Left lung (tissue), 10 donors: ENCODE results near the gene RPN2. TPM values are rescaled to one million over a fixed set of nuclear protein-coding genes. Genes with fewer than 3 reads are reported as not detected.

Experiments
- ATAC-seq: fragments of 200-7000 bp; cut with Tn5 transposase; one replicate; pipeline ENCODE4 v1.9.1; 2020; ENCODE audit warnings: moderate library complexity
- DNase-seq, 4 donors: peaks; one replicate each; pipeline ENCODE4 v3.0.0-alpha.2; 2013 to 2020
- H3K27ac ChIP-seq, 2 donors: fragments of 200-600 bp; sonication (generic) in 1 of 2; one replicate each; pipeline versions ENCODE4 v1.5.0 to v1.8.0; 2020 to 2021
- H3K27me3 ChIP-seq, 2 donors: fragments of 200-600 bp; sonication (generic) in 1 of 2; one replicate each; pipeline versions ENCODE4 v1.5.0 to v1.8.0; 2020 to 2021
- H3K36me3 ChIP-seq, 2 donors: fragments of 200-600 bp; sonication (generic) in 1 of 2; one replicate each; pipeline versions ENCODE4 v1.5.0 to v1.8.0; 2020 to 2021
- H3K4me1 ChIP-seq, 2 donors: fragments of 200-600 bp; one replicate each; pipeline ENCODE4 v1.8.0; 2021
- H3K4me3 ChIP-seq, 2 donors: fragments of 200-600 bp; sonication (generic) in 1 of 2; one replicate each; pipeline versions ENCODE4 v1.5.0 to v1.8.0; 2020 to 2021; ENCODE audit warnings: mild to moderate bottlenecking in 1 of 2
- H3K9me3 ChIP-seq, 2 donors: fragments of 200-600 bp; sonication (generic) in 1 of 2; one replicate each; pipeline versions ENCODE4 v1.5.0 to v1.8.0; 2020 to 2021
- intact Hi-C, 2 donors: fragments of 100-400 bp; cut with DNase I; formaldehyde crosslinking; loops; one replicate each; pipeline versions ENCODE4 v1.11.2 to v1.14.2; 2022
- polyA plus RNA-seq, 6 donors: library from polyadenylated mRNA; unstranded; fragments of 120-200 nt; gene quantifications; one replicate each; pipeline ENCODE4 v1.2.1, GENCODE V29; 2013; ENCODE audit not compliant: insufficient read length in 6 of 6
- total RNA-seq, 2 donors: library from RNA; stranded (reverse); fragmentation: NEBNext Ultra II Directional; extraction: Animal tissue kit (Norgen Biotek cat#: 25700); gene quantifications; one replicate each; pipeline ENCODE4 v1.2.1, GENCODE V29; 2021
- TF ChIP-seq, protein P1 (sequence below), 2 donors: fragments of 200-600 bp; sonication (generic) in 1 of 2; IDR thresholded peaks; one replicate each; pipeline versions ENCODE4 v1.5.0 to v1.8.0; 2021; ENCODE audit warnings: antibody characterized with exemption in 2 of 2
- donor health status: DM: no; HTN: yes; CAD: no.
- donor health status: DM: no; HTN: no; CAD: no.

RPN2 gene
- total and polyA plus RNA-seq, 8 donors: 202 to 269 (median 229) TPM

DNA sequence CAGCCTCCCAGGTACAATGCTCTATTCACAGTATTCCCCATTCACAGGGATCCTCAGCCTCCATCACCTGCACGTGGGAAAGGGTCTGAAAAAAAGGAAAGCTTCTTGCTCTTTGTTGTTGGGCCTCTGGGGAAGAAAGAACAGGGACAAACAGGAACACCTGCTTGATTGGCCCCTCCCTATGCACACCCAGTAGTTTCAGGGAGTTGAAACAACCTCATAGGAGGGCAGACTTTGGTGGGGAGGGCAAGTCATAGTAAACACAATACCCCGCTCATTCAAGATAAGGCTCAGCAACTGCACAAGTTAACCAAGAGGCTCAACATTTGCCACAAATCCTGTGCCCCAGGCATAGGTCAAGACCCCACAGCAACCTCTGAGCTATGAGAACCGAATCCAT lies 80.7 kb downstream of the RPN2 start:
- intact Hi-C loops: no loop called here
- Histone ChIP-seq H3K27ac (no peak overlapping the region), H3K4me3 (no peak overlapping the region), H3K27me3 (peaks cover 0 to 17% of the 10 kb centered on the region in 2 donors), H3K36me3 (no peaks in the 10 kb centered on the region), H3K9me3 (no peaks in the 10 kb centered on the region), H3K4me1 (no peaks in the 10 kb centered on the region)
- TF ChIP-seq, protein P1, sequence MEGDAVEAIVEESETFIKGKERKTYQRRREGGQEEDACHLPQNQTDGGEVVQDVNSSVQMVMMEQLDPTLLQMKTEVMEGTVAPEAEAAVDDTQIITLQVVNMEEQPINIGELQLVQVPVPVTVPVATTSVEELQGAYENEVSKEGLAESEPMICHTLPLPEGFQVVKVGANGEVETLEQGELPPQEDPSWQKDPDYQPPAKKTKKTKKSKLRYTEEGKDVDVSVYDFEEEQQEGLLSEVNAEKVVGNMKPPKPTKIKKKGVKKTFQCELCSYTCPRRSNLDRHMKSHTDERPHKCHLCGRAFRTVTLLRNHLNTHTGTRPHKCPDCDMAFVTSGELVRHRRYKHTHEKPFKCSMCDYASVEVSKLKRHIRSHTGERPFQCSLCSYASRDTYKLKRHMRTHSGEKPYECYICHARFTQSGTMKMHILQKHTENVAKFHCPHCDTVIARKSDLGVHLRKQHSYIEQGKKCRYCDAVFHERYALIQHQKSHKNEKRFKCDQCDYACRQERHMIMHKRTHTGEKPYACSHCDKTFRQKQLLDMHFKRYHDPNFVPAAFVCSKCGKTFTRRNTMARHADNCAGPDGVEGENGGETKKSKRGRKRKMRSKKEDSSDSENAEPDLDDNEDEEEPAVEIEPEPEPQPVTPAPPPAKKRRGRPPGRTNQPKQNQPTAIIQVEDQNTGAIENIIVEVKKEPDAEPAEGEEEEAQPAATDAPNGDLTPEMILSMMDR (IDR thresholded peaks at IDR 0.05): no peak
- no peak for DNase-seq
- no peak for ATAC-seq

DNA sequence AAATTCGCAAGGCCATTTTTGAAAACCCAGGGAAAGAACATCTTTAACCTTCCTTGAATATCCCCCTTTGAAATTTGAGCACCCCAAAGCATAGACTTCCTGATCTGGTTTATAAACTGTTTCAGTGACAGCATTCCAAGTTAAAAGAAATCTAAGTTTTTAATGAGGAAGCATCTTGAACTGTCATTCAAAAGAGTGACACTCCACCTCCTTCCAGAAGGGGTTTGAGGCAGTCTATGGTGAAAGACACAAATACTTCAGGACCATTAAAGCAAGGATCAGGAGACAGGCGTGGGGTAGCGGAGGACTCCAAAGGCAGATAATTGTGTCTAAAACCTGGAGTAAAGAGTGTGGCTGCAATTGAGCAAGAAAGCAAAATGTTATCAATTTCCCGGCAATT lies 81.8 kb downstream of the RPN2 start:
- Histone ChIP-seq H3K36me3 (no peaks in the 10 kb centered on the region), H3K9me3 (no peaks in the 10 kb centered on the region), H3K4me3 (no peak overlapping the region), H3K4me1 (no peaks in the 10 kb centered on the region), H3K27me3 (peaks cover 0 to 17% of the 10 kb centered on the region in 2 donors), H3K27ac (no peak overlapping the region)
- intact Hi-C loops: no loop called here
- DNase-seq (no peak), ATAC-seq (no peak)
- TF ChIP-seq, protein P1 (IDR thresholded peaks at IDR 0.05): no peak

DNA sequence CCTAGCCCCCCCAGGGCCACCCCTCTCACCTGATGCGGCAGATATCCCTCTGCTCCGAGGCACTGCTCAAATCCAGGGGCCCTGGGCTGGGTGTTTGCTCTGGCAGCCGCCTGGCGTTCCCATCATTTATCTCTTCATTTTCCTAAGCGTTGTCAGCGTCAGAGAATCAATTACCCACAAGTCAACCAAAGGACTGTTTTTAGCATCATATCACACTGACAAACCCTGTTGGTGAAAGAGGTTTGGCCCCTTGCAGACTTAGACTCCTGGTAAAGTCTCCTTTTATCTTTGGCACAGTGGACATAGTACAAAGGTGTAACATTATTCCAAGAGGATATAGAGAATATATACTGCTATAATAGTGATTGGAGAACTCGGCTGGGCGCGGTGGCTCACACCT lies 82.6 kb downstream of the RPN2 start, which contains the start of gene GHRH:
Gene GHRH (minus strand): TSS at position 101 of the 400 bp plus-strand sequence. CDS start 4,925 bp downstream, outside the sequence.
- H3K27ac ChIP-seq: no peak within 1 kb of the TSS
- H3K4me1 ChIP-seq: no peaks in the 10 kb centered on the region
- H3K4me3 ChIP-seq: no peak within 1 kb of the TSS
- no peaks in the 10 kb centered on the region for H3K9me3 ChIP-seq
- TF ChIP-seq, protein P1 (IDR thresholded peaks at IDR 0.05): no peak
- H3K27me3 ChIP-seq: peaks cover 0 to 17% of the 10 kb centered on the region in 2 donors
- ATAC-seq: no peak
- no peaks in the 10 kb centered on the region for H3K36me3 ChIP-seq
- no peak for DNase-seq
- intact Hi-C loops: no loop called here

DNA sequence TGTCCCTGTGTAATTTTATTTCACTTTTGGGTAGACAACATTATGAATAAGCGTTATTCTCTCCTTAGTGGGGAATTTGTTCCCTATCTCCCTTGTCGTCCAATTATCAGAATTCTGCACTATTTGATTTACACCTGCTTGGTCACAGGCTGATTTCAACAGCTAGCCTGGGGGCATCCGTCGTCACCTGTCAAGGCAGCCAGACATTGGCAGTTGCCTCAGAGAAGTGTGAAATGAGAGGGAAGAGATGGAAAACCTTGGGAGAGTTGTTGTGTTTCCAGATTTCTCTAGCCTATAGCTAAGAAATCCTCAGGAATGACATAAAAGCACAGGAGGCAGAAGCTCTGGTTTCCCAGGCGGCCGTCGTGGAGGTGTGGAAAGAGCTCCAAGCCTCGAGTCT lies 83.4 kb downstream of the RPN2 start:
- no peak overlapping the region for H3K27ac ChIP-seq
- TF ChIP-seq, protein P1 (IDR thresholded peaks at IDR 0.05): no peak
- H3K4me1 ChIP-seq: no peaks in the 10 kb centered on the region
- ATAC-seq (no peak), DNase-seq (no peak)
- peaks cover 0 to 17% of the 10 kb centered on the region in 2 donors for H3K27me3 ChIP-seq
- H3K9me3 ChIP-seq: no peaks in the 10 kb centered on the region
- H3K36me3 ChIP-seq: no peaks in the 10 kb centered on the region
- intact Hi-C loops: no loop called here
- H3K4me3 ChIP-seq: no peak overlapping the region

DNA sequence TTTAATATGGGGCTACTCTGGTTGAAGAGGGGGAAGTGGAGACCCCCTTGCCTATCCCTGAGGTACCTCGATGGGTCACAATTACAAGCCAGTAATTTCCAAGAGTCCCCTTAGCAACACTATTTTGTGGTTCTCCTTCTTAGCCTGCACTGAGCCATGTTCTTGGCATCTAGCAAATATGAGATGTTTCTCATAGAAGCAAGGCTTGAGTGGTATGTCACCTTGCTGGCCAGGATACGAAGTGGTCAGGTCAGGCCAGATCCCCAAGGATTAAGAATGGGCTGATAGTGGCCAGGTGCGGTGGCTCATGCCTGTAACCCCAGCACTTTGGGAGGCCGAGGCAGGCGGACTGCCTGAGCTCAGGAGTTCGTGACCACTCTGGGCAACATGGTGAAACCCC lies 84.6 kb downstream of the RPN2 start:
- Histone ChIP-seq H3K9me3 (no peaks in the 10 kb centered on the region), H3K36me3 (no peaks in the 10 kb centered on the region), H3K27ac (no peak overlapping the region), H3K27me3 (peaks cover 0 to 17% of the 10 kb centered on the region in 2 donors), H3K4me1 (no peaks in the 10 kb centered on the region), H3K4me3 (no peak overlapping the region)
- ATAC-seq (no peak), DNase-seq (no peak)
- intact Hi-C loops: no loop called here
- TF ChIP-seq, protein P1 (IDR thresholded peaks at IDR 0.05): no peak
